KMS-11 (cell line): ENCODE results near the gene HSPA12B.

Source experiments
- H2AFZ ChIP-seq: fragments of 200-600 bp; sonication (generic); 2 replicates; pipeline ENCODE4 v1.6.1; 2016; ENCODE audit warnings: antibody characterized with exemption, mixed run types, low read depth
- H3K27ac ChIP-seq: fragments of 200-600 bp; sonication (generic); 2 replicates; pipeline ENCODE4 v1.6.1; 2016; ENCODE audit warnings: mild to moderate bottlenecking, mixed run types
- H3K27me3 ChIP-seq: fragments of 200-600 bp; sonication (generic); 2 replicates; pipeline ENCODE4 v1.6.1; 2017; ENCODE audit warnings: mild to moderate bottlenecking, low read depth, mixed run types, moderate library complexity; ENCODE audit not compliant: insufficient read depth
- H3K36me3 ChIP-seq: fragments of 200-600 bp; sonication (generic); 2 replicates; pipeline ENCODE4 v1.6.1; 2017; ENCODE audit warnings: mild to moderate bottlenecking, mixed run types; ENCODE audit not compliant: insufficient read depth
- H3K4me1 ChIP-seq: fragments of 200-600 bp; sonication (generic); 2 replicates; pipeline ENCODE4 v1.6.1; 2016; ENCODE audit warnings: mild to moderate bottlenecking, low read depth, mixed run types; ENCODE audit not compliant: poor library complexity, severe bottlenecking
- H3K4me2 ChIP-seq: fragments of 200-600 bp; sonication (generic); 2 replicates; pipeline ENCODE4 v1.7.0; 2016; ENCODE audit warnings: mild to moderate bottlenecking, mixed run types
- H3K4me3 ChIP-seq: fragments of 200-600 bp; sonication (generic); IDR thresholded peaks from 2 replicates; pipeline ENCODE4 v1.6.1; 2017; ENCODE audit warnings: low read depth, low read length, mixed read lengths; ENCODE audit not compliant: insufficient read depth
- H3K79me2 ChIP-seq: fragments of 200-600 bp; sonication (generic); 2 replicates; pipeline ENCODE4 v1.6.1; 2016; ENCODE audit warnings: low read depth, mixed run types; ENCODE audit not compliant: insufficient read depth
- H3K9ac ChIP-seq: fragments of 200-600 bp; sonication (generic); 2 replicates; pipeline ENCODE4 v1.6.1; 2016; ENCODE audit warnings: mild to moderate bottlenecking, mixed run types
- H4K20me1 ChIP-seq: fragments of 200-600 bp; sonication (generic); 2 replicates; pipeline ENCODE4 v1.6.1; 2016; ENCODE audit warnings: mild to moderate bottlenecking, mixed run types; ENCODE audit not compliant: insufficient read depth
- CTCF ChIP-seq: fragments of 200-600 bp; sonication (generic); conservative IDR thresholded peaks from 2 replicates; pipeline ENCODE4 v1.6.1; 2017; ENCODE audit warnings: low read depth, mild to moderate bottlenecking, antibody characterized with exemption, low read length, moderate library complexity, mixed read lengths

The HSPA12B gene

GRCh38 chr20:3687655-3688054 is 44.8 kb upstream of the HSPA12B start:
- H4K20me1 ChIP-seq: no peaks in the 10 kb centered on the region
- no peak overlapping the region for H3K4me3 ChIP-seq
- H3K27me3 ChIP-seq: no peaks in the 10 kb centered on the region
- H3K79me2 ChIP-seq: no peaks in the 10 kb centered on the region
- H3K4me1 ChIP-seq: no peaks in the 10 kb centered on the region
- no peak for TF ChIP-seq CTCF
- H3K9ac ChIP-seq: no peak overlapping the region
- no peak overlapping the region for H3K4me2 ChIP-seq
- no peak overlapping the region for H3K27ac ChIP-seq
- H2AFZ ChIP-seq: no peak overlapping the region
- H3K36me3 ChIP-seq: no peaks in the 10 kb centered on the region

DNA sequence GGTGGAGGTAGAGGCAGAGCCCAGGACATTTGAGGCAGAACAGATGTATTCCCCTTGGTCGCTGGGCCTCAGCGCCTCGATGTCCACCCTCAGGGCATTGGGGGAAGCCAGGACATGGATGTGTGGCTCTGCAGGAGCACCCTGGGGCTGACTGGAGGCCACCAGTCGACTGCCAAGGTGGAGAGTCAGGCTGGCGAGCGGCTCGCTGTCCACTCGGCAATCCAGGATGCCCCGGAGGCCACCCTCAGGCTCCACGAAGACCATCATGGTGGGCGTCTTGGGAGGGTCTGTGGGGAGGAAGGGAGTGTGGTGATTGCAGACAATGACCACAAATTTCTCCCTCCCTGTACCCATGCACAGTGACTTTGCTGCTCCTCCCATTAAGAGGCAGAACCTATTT is 42.5 kb upstream of the HSPA12B start:
- Histone ChIP-seq H2AFZ (no peak overlapping the region), H3K79me2 (no peaks in the 10 kb centered on the region), H3K27me3 (no peaks in the 10 kb centered on the region), H3K4me1 (no peaks in the 10 kb centered on the region), H3K4me2 (no peak overlapping the region), H3K36me3 (no peaks in the 10 kb centered on the region), H3K27ac (no peak overlapping the region), H4K20me1 (no peaks in the 10 kb centered on the region), H3K4me3 (no peak overlapping the region), H3K9ac (no peak overlapping the region)
- no peak for TF ChIP-seq CTCF

- Histone ChIP-seq H2AFZ (no peak overlapping the region), H3K4me3 (no peak overlapping the region), H3K79me2 (no peaks in the 10 kb centered on the region), H3K4me1 (no peaks in the 10 kb centered on the region), H3K36me3 (no peaks in the 10 kb centered on the region), H3K4me2 (no peak overlapping the region), H3K27ac (no peak overlapping the region), H4K20me1 (no peaks in the 10 kb centered on the region), H3K27me3 (no peaks in the 10 kb centered on the region), H3K9ac (no peak overlapping the region)
- TF ChIP-seq CTCF: no peak
Observed at GRCh38 chr20:3690413-3690812, 42.1 kb upstream of the HSPA12B start.

DNA sequence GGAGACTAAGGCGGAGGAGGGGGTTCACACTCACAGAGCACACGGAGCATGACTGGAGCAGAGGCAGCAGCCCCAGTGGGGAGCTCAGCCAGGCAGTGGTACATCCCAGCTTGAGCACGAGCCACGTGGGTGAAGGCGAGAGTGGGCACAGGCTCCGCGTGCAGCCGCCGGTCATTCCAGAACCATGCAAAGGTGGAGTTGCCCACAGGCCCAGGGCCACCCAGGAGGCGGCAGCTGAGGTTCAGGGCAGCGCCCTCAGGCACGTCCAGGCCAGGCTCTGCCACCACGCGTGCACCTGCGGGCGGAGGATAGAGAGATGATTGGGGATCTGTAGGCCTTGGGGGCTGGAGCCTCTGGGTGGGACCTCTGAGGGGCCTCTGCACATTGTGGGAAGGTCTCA is 41.2 kb upstream of the HSPA12B start:
- Histone ChIP-seq H3K27ac (no peak overlapping the region), H3K4me2 (no peak overlapping the region), H4K20me1 (no peaks in the 10 kb centered on the region), H3K4me3 (no peak overlapping the region), H3K79me2 (no peaks in the 10 kb centered on the region), H3K4me1 (no peaks in the 10 kb centered on the region), H3K36me3 (no peaks in the 10 kb centered on the region), H2AFZ (no peak overlapping the region), H3K27me3 (no peaks in the 10 kb centered on the region), H3K9ac (no peak overlapping the region)
- TF ChIP-seq CTCF: no peak

DNA sequence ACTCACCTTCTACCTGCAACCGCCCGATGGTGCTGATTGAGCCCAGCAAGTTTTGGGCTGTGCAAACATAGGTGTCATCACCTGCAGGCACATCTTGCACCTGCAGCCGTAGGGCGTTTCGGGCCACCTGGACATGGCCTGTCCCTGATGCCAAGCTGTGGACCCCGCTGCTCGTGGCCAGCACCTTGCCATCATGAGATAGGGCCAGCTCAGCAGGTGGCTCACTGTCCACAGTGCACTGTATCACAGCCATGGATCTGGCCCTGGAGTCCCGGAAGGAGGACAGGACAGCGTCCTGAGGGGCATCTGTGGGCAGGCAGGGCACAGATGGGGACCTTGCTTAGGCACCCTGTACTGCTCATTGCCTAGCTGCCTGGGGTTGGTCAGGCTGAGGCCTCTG is 40.6 kb upstream of the HSPA12B start:
- no peaks in the 10 kb centered on the region for H3K36me3 ChIP-seq
- no peaks in the 10 kb centered on the region for H4K20me1 ChIP-seq
- H3K9ac ChIP-seq: no peak overlapping the region
- no peaks in the 10 kb centered on the region for H3K4me1 ChIP-seq
- H2AFZ ChIP-seq: no peak overlapping the region
- TF ChIP-seq CTCF: no peak
- H3K4me2 ChIP-seq: no peak overlapping the region
- H3K27me3 ChIP-seq: no peaks in the 10 kb centered on the region
- no peaks in the 10 kb centered on the region for H3K79me2 ChIP-seq
- H3K27ac ChIP-seq: no peak overlapping the region
- no peak overlapping the region for H3K4me3 ChIP-seq
